ENCODE data around the gene IQGAP2. TPM values are rescaled to one million over a fixed set of nuclear protein-coding genes. Genes with fewer than 3 reads are reported as not detected.

The IQGAP2 gene
- total RNA-seq, 2 donors from 2014 or later: 15.3 to 17.6 TPM

GRCh38 chr5:76500633-76501393, 97.7 kb downstream of the IQGAP2 start:
- ATAC-seq (ENCODE audit: insufficient number of reproducible peaks, low FRiP score, low read depth): no peak
- H3K4me1 ChIP-seq (ENCODE audit: control insufficient read depth in 1 of 2, low read depth in 2 of 2): no peaks in the 10 kb centered on the region
- no peaks in the 10 kb centered on the region for H3K36me3 ChIP-seq
- TF ChIP-seq, protein P1, sequence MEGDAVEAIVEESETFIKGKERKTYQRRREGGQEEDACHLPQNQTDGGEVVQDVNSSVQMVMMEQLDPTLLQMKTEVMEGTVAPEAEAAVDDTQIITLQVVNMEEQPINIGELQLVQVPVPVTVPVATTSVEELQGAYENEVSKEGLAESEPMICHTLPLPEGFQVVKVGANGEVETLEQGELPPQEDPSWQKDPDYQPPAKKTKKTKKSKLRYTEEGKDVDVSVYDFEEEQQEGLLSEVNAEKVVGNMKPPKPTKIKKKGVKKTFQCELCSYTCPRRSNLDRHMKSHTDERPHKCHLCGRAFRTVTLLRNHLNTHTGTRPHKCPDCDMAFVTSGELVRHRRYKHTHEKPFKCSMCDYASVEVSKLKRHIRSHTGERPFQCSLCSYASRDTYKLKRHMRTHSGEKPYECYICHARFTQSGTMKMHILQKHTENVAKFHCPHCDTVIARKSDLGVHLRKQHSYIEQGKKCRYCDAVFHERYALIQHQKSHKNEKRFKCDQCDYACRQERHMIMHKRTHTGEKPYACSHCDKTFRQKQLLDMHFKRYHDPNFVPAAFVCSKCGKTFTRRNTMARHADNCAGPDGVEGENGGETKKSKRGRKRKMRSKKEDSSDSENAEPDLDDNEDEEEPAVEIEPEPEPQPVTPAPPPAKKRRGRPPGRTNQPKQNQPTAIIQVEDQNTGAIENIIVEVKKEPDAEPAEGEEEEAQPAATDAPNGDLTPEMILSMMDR (IDR thresholded peaks at IDR 0.05): no peak
- no peaks in the 10 kb centered on the region for H3K9me3 ChIP-seq
- no peaks in the 10 kb centered on the region for H3K27me3 ChIP-seq (replicated peaks; ENCODE audit: insufficient read depth)
- no peak overlapping the region for H3K4me3 ChIP-seq
- no peak for DNase-seq (ENCODE audit: low spot score)
- no peak overlapping the region for H3K27ac ChIP-seq

GRCh38 chr5:76503929-76504328, 100.8 kb downstream of the IQGAP2 start:
- Histone ChIP-seq H3K4me1 (ENCODE audit: control insufficient read depth in 1 of 2, low read depth in 2 of 2) (no peaks in the 10 kb centered on the region), H3K27me3 (replicated peaks; ENCODE audit: insufficient read depth) (no peaks in the 10 kb centered on the region), H3K27ac (no peak overlapping the region), H3K36me3 (no peaks in the 10 kb centered on the region), H3K4me3 (no peak overlapping the region), H3K9me3 (no peaks in the 10 kb centered on the region)
- DNase-seq (ENCODE audit: low spot score): no peak
- TF ChIP-seq, protein P1 (IDR thresholded peaks at IDR 0.05): no peak
- no peak for ATAC-seq (ENCODE audit: insufficient number of reproducible peaks, low FRiP score, low read depth)

DNA sequence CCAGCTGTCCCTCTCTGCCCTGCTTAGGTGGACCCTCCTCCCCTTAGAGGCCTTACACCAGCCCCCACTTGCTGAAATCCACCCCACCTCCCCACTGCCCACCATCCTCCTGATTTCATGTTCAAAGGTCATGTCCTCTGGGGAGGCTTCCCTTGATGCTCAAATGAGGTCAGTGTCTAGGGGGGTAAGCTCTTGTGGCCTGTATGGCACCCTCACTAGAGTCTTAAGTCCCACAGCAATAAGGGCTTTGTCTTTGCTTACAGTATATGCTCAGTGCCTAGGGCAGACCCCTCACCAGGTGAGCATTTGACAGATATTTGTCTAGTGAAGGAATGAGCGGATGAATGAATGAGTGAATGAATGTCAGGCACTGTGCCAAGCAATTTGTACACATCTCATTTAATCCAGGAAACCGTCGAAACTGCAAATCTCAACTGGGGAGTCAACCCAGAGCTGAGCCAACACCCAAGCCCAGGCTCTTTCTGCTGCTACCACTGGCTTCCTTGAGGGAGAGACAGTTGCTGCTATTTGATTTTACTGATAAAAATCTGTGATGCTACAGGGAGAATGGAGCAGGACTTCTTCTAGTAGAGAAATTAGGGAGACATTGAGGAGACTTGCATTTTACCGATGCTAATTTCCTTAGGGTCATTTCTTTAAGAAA, 101.9 kb downstream of the IQGAP2 start:
- Histone ChIP-seq H3K4me1 (ENCODE audit: control insufficient read depth in 1 of 2, low read depth in 2 of 2) (no peaks in the 10 kb centered on the region), H3K4me3 (no peak overlapping the region), H3K9me3 (no peaks in the 10 kb centered on the region), H3K27me3 (replicated peaks; ENCODE audit: insufficient read depth) (no peaks in the 10 kb centered on the region), H3K36me3 (no peaks in the 10 kb centered on the region), H3K27ac (no peak overlapping the region)
- ATAC-seq (ENCODE audit: insufficient number of reproducible peaks, low FRiP score, low read depth) (no peak), DNase-seq (ENCODE audit: low spot score) (no peak)
- TF ChIP-seq, protein P1 (IDR thresholded peaks at IDR 0.05): no peak

GRCh38 chr5:76513476-76513875, 110.4 kb downstream of the IQGAP2 start:
- Histone ChIP-seq H3K4me3 (no peak overlapping the region), H3K27me3 (replicated peaks; ENCODE audit: insufficient read depth) (no peaks in the 10 kb centered on the region), H3K9me3 (no peaks in the 10 kb centered on the region), H3K36me3 (no peaks in the 10 kb centered on the region), H3K4me1 (ENCODE audit: control insufficient read depth in 1 of 2, low read depth in 2 of 2) (no peaks in the 10 kb centered on the region), H3K27ac (no peak overlapping the region)
- ATAC-seq (ENCODE audit: insufficient number of reproducible peaks, low FRiP score, low read depth) (no peak), DNase-seq (ENCODE audit: low spot score) (no peak)
- TF ChIP-seq, protein P1 (IDR thresholded peaks at IDR 0.05): no peak

DNA sequence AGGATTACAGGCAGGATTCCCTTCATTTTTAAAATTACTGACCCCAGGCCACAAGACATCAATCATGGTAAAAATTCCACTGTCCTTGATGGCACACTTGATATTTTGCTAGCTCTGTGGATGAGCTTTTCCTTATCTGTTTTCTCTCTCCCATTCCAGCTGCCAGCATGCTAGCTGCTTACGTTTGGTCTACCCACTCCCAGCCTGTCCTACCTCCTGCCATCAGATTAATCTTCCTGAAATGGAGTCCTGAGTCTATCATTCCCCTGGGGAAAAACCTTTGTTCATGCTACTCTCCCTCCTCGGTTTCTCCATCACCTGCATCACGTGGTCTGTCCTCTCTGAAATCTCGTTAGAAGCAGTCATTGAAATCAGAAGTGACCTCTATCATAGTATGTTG, 111.2 kb downstream of the IQGAP2 start:
- DNase-seq (ENCODE audit: low spot score) (no peak), ATAC-seq (ENCODE audit: insufficient number of reproducible peaks, low FRiP score, low read depth) (no peak)
- no peak overlapping the region for H3K27ac ChIP-seq
- H3K27me3 ChIP-seq (replicated peaks; ENCODE audit: insufficient read depth): no peaks in the 10 kb centered on the region
- H3K4me3 ChIP-seq: no peak overlapping the region
- no peaks in the 10 kb centered on the region for H3K4me1 ChIP-seq (ENCODE audit: control insufficient read depth in 1 of 2, low read depth in 2 of 2)
- H3K9me3 ChIP-seq: no peaks in the 10 kb centered on the region
- TF ChIP-seq, protein P1 (IDR thresholded peaks at IDR 0.05): no peak
- H3K36me3 ChIP-seq: no peaks in the 10 kb centered on the region
